Esophagus squamous epithelium (tissue), 4 donors: ENCODE measurements around the gene ARMH1.

Experiments used
- CTCF ChIP-seq, 6 experiments: fragments of 450-650 bp in 4 of 6; fragments of 200-600 bp in 2 of 6; sonication (generic) in 2 of 6; IDR thresholded peaks; one replicate each; pipeline ENCODE4 v1.5.1; 2016 to 2019; ENCODE audit warnings: antibody characterized with exemption in 6 of 6, mild to moderate bottlenecking in 4 of 6, moderate library complexity in 4 of 6
- POLR2A ChIP-seq, 4 donors: fragments of 450-650 bp; IDR thresholded peaks; one replicate each; pipeline ENCODE4 v1.6.1; 2017; ENCODE audit warnings: antibody characterized with exemption in 4 of 4, mild to moderate bottlenecking in 4 of 4, moderate library complexity in 3 of 4

- no peak for TF ChIP-seq CTCF (IDR thresholded peaks at IDR 0.05)
- TF ChIP-seq POLR2A (IDR thresholded peaks at IDR 0.05): no peak
Measured at GRCh38 chr1:44637702-44638411, 36.7 kb upstream of the ARMH1 start.
